WERI-Rb-1 (cell line): ENCODE measurements around the gene RPS19BP1.

ENCODE experiments used
- DNase-seq: peaks from one replicate; pipeline ENCODE4 v3.0.0-alpha.2; 2020
- H3K27ac ChIP-seq: fragments of 250-450 bp; sonication (Bioruptor Pico); 2 replicates; pipeline ENCODE4 v1.5.1; 2020; ENCODE audit warnings: mild to moderate bottlenecking, moderate library complexity
- H3K27me3 ChIP-seq: fragments of 250-450 bp; sonication (Bioruptor Pico); 2 replicates; pipeline ENCODE4 v1.5.1; 2021; ENCODE audit warnings: mild to moderate bottlenecking, low read depth, moderate library complexity; ENCODE audit not compliant: insufficient read depth, severe bottlenecking
- H3K36me3 ChIP-seq: fragments of 250-450 bp; sonication (Bioruptor Pico); 2 replicates; pipeline ENCODE4 v1.5.1; 2020; ENCODE audit warnings: mild to moderate bottlenecking, moderate library complexity
- H3K4me3 ChIP-seq: 2 replicates; pipeline ENCODE4 v1.5.1; 2011; ENCODE audit warnings: low read depth, mild to moderate bottlenecking, control low read depth, low read length
- H3K9me3 ChIP-seq: fragments of 250-450 bp; sonication (Bioruptor Pico); 2 replicates; pipeline ENCODE4 v1.5.1; 2021; ENCODE audit warnings: mild to moderate bottlenecking, moderate library complexity; ENCODE audit not compliant: severe bottlenecking
- TF ChIP-seq, protein P1 (sequence below): IDR thresholded peaks from 2 replicates; pipeline ENCODE4 v1.5.1; 2011; ENCODE audit warnings: low read depth, mild to moderate bottlenecking, control low read depth, inconsistent platforms, low read length

Gene RPS19BP1

DNA sequence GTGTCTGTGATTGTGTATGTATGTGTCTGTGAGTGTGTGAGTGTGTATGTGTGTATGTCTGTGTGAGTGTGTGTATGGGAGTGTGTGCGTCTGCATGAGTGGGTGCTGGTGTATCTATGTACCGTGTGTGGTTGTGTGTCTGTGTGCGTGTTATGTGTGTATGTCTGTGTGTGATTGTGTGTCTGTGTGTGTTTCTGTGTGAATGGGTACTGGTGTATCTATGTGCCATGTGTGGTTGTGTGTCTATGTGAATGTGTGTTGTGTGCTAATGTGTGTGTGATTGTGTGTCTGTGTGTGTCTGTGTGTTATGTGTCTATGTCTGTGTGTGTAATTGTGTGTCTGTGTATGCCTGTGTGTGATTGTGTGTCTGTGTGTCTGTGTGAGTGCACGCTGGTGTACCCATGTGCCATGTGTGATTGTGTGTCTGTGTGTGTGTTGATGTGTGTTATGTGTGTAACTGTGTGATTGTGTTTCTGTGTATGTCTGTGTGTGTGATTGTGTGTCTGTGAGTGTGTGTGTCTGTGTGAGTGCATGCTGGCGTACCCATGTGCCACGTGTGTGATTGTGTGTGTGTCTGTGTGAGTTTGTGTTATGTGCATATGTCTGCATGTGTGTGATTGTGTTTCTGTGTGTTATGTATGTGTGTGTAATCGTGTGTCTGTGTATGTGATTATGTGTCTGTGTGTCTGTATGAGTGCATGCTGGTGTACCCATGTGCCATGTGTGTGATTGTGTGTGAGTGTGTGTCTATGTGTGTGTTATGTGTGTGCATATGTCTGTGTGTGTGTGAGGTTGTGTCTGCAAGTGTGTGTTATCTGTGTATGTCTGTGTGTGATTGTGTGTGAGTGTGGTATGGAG, 31.3 kb upstream of the RPS19BP1 start:
- Histone ChIP-seq H3K9me3 (no peaks in the 10 kb centered on the region), H3K4me3 (no peak overlapping the region), H3K27ac (no peak overlapping the region), H3K36me3 (no peaks in the 10 kb centered on the region), H3K27me3 (no peaks in the 10 kb centered on the region)
- TF ChIP-seq, protein P1, sequence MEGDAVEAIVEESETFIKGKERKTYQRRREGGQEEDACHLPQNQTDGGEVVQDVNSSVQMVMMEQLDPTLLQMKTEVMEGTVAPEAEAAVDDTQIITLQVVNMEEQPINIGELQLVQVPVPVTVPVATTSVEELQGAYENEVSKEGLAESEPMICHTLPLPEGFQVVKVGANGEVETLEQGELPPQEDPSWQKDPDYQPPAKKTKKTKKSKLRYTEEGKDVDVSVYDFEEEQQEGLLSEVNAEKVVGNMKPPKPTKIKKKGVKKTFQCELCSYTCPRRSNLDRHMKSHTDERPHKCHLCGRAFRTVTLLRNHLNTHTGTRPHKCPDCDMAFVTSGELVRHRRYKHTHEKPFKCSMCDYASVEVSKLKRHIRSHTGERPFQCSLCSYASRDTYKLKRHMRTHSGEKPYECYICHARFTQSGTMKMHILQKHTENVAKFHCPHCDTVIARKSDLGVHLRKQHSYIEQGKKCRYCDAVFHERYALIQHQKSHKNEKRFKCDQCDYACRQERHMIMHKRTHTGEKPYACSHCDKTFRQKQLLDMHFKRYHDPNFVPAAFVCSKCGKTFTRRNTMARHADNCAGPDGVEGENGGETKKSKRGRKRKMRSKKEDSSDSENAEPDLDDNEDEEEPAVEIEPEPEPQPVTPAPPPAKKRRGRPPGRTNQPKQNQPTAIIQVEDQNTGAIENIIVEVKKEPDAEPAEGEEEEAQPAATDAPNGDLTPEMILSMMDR, result no peak
- no peak for DNase-seq

DNA sequence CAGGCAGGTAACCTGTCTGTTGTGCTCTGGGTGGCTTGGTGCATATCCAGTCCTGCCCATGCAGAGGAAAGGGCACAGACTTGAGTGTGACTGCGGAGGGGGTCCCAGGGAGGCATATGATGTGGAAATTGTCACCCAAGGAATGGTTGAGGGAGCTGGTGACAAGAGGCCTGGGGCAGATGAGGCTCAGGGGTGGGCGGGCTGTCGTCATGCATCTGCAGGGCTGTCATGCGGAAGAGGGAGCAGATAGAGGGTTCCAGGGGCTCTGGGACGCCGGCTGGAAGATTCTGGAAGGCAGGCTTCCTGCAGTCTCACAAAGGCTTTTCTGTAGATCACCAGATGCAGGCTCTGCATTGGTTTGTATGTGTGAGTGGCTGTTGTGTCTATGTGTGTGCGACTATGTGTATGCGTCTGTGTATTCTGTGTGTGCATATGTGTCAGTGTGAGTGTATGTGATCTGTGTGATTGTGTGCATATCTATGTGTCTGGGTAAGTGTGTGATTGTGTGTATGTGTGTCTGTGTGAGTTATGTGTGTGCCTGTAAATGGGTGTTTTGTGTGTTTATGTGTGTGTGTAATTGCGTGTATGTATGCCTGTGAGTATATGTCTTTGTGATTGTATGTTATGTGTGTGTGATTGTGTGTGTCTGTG, 30.4 kb upstream of the RPS19BP1 start:
- H3K4me3 ChIP-seq, result no peak overlapping the region
- no peak for DNase-seq
- no peak overlapping the region for H3K27ac ChIP-seq
- H3K27me3 ChIP-seq, result no peaks in the 10 kb centered on the region
- TF ChIP-seq, protein P1, result no peak
- no peaks in the 10 kb centered on the region for H3K9me3 ChIP-seq
- no peaks in the 10 kb centered on the region for H3K36me3 ChIP-seq

DNA sequence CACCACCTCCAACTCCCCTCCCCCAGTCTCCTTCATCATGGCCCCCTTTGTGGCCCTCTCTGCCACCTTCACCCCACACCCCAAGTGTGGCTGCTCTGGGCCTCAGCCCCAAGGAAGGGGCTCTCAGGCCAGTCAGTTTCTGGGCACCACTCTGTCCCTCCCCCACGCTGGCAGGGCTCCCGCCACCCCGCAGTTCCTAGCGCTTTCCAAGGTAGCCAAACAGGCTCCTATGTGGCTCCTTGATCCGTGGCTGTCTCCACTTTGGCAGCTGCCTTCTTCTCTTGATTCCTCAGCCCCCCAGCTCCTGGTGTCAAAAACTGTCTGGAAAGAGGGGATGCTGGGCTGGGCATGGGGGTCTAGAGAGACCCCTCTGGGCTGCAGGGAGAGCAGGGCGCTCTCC, 27.6 kb upstream of the RPS19BP1 start:
- TF ChIP-seq, protein P1, result no peak
- H3K4me3 ChIP-seq, result no peak overlapping the region
- no peak for DNase-seq
- H3K27ac ChIP-seq, result no peak overlapping the region
- no peaks in the 10 kb centered on the region for H3K36me3 ChIP-seq
- H3K27me3 ChIP-seq, result no peaks in the 10 kb centered on the region
- H3K9me3 ChIP-seq, result no peaks in the 10 kb centered on the region

DNA sequence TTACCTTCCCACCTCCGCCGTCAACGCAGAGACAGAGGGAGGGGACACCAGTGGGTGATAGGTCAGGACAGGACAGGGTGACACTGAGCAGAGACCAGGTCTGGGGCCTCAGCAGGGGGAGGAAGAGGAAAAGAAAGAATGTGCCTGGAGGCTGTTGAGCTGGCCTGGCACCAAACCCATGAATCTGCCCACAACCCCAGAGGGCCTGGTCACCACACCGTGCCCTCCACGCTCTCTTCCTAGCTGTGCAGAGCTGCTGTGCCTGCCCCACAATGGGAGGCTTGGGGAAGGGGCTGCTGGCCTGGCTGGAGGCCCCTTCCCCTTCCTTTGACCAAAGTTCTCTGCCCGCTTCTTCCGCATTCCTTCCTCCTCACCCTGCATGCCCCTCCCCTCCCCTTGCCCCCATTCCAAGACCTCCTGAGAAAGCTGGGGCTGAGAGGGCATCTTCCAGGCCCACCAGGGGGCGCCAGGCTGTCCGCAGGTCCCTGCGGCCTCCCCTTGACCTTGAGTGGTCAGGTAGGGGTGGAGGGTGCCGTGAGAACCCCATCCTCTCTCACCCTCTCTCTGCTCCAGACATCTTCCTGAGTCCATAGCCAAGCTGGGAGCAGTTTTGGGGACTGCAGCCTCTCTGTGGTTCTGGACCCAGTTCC, 27.0 kb upstream of the RPS19BP1 start:
- no peaks in the 10 kb centered on the region for H3K27me3 ChIP-seq
- no peak overlapping the region for H3K27ac ChIP-seq
- TF ChIP-seq, protein P1, result peak; percentile 86
- no peaks in the 10 kb centered on the region for H3K9me3 ChIP-seq
- H3K36me3 ChIP-seq, result no peaks in the 10 kb centered on the region
- DNase-seq, result peak; percentile 61
- H3K4me3 ChIP-seq, result no peak overlapping the region

DNA sequence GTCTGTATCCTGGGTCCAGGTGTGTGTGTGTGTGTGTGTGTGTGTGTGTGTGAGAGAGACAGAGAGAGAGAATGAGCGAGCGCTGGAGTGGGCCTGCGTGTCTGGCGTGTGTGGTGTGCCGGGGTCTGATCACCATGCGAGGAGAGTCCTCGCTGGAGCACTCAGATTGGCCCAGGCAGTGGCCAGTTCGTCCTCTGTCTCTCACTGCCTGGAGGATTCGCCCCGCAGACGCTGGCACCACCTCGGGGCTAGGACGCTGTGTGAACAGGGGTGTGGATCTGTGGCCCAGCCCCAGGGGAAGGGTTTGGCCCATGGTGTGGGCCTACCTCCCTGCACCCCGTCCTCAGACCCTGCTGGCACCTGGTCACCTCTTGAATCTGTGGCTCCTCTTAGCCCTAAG, 26.4 kb upstream of the RPS19BP1 start:
- H3K27ac ChIP-seq, result no peak overlapping the region
- H3K27me3 ChIP-seq, result no peaks in the 10 kb centered on the region

More for the DNA sequence above, 26.4 kb upstream of the RPS19BP1 start:
- Histone ChIP-seq H3K36me3 (no peaks in the 10 kb centered on the region), H3K9me3 (no peaks in the 10 kb centered on the region), H3K4me3 (no peak overlapping the region)
- no peak for DNase-seq
- TF ChIP-seq, protein P1, result no peak
